GM12878 (cell line): ENCODE results near the gene CEP68. TPM values are rescaled to one million over a fixed set of nuclear protein-coding genes. Genes with fewer than 3 reads are reported as not detected.

Experiments used
- ATAC-seq: fragments of 200-7000 bp; cut with Tn5 transposase; 3 replicates; pipeline ENCODE4 v1.9.1; 2020; ENCODE audit warnings: mild to moderate bottlenecking, moderate library complexity
- BruUV-seq: library from RNA; stranded (reverse); fragments of 400-500 nt; replicated peaks from 2 replicates; lab custom pipeline; 2021; lab: Mats Ljungman, UMichigan
- CTCF ChIA-PET: fragments of 300-600 bp; sonication (Branson Sonifier 250); formaldehyde crosslinking; extraction: SDS; loops from one replicate; lab custom pipeline; 2021; ENCODE audit warnings: inconsistent platforms; lab: Yijun Ruan, JAX
- POLR2A ChIA-PET: fragments of 350-600 bp; formaldehyde crosslinking; extraction: SDS; loops from one replicate; lab custom pipeline; 2021; ENCODE audit warnings: inconsistent platforms; lab: Charles Lee
- RAD21 ChIA-PET: fragments of 300-600 bp; sonication (Branson Sonifier 250); formaldehyde crosslinking; loops from one replicate; lab custom pipeline; 2023; ENCODE audit warnings: antibody characterized with exemption; ENCODE audit not compliant: unreplicated experiment; lab: Charles Lee
- SMC1A ChIA-PET: fragments of 300-600 bp; sonication (Branson Sonifier 250); formaldehyde crosslinking; loops from one replicate; lab custom pipeline; 2023; ENCODE audit not compliant: unreplicated experiment, uncharacterized antibody; lab: Charles Lee
- DNase-seq: peaks from one replicate; pipeline ENCODE4 v3.0.0-alpha.2; 2011; ENCODE audit warnings: low read depth, low spot score
- FAIRE-seq: peaks from 3 replicates; lab custom pipeline; 2011; peaks lifted over from hg19 to GRCh38; lab: Jason Lieb, UNC
- H2AFZ ChIP-seq: 2 replicates; pipeline ENCODE4 v1.6.0; 2011; ENCODE audit warnings: low read depth, low read length, control low read depth; ENCODE audit not compliant: control insufficient read depth
- H3K27ac ChIP-seq: 2 replicates; pipeline ENCODE4 v1.5.1; 2011; ENCODE audit warnings: control low read depth; ENCODE audit not compliant: control insufficient read depth, insufficient read depth
- H3K27me3 ChIP-seq, 2 experiments: replicated peaks in 1 of 2; 2 replicates each; pipeline versions ENCODE4 v1.6.0 to v1.6.1; 2011; ENCODE audit warnings: low read length in 1 of 2; ENCODE audit not compliant: control insufficient read depth in 2 of 2, insufficient read depth in 2 of 2
- H3K36me3 ChIP-seq, 2 experiments: 2 replicates each; pipeline ENCODE4 v1.5.1; 2011; ENCODE audit warnings: low read length in 1 of 2; ENCODE audit not compliant: control insufficient read depth in 2 of 2, insufficient read depth in 2 of 2
- H3K4me1 ChIP-seq: 2 replicates; pipeline ENCODE4 v1.6.1; 2011; ENCODE audit warnings: mild to moderate bottlenecking, low read length, moderate library complexity, mixed read lengths; ENCODE audit not compliant: control insufficient read depth, insufficient read depth
- H3K4me2 ChIP-seq: 2 replicates; pipeline ENCODE4 v1.6.0; 2011; ENCODE audit warnings: control low read depth; ENCODE audit not compliant: control insufficient read depth, insufficient read depth
- H3K4me3 ChIP-seq: fragments of 200-600 bp; sonication (generic); 2 replicates; pipeline ENCODE4 v1.5.1; 2016
- H3K79me2 ChIP-seq: 2 replicates; pipeline ENCODE4 v1.6.0; 2011; ENCODE audit warnings: low read length; ENCODE audit not compliant: control insufficient read depth, insufficient read depth
- H3K9ac ChIP-seq: 2 replicates; pipeline ENCODE4 v1.8.0; 2011; ENCODE audit warnings: low read length, control low read depth, mixed read lengths; ENCODE audit not compliant: control insufficient read depth, insufficient read depth
- H3K9me3 ChIP-seq: replicated peaks from 3 replicates; pipeline ENCODE4 v1.5.1; 2011; ENCODE audit warnings: mild to moderate bottlenecking, low read length; ENCODE audit not compliant: control insufficient read depth, insufficient read depth
- H4K20me1 ChIP-seq: 2 replicates; pipeline ENCODE4 v1.6.0; 2011; ENCODE audit not compliant: control insufficient read depth, insufficient read depth
- CBFB ChIP-seq: IDR thresholded peaks from 2 replicates; pipeline ENCODE4 v1.6.1; 2016; ENCODE audit warnings: antibody characterized with exemption, low read depth
- CREM ChIP-seq: IDR thresholded peaks from 2 replicates; pipeline ENCODE4 v1.6.1; 2014; ENCODE audit warnings: antibody characterized with exemption, low read depth
- IKZF1 ChIP-seq: fragments of 450-650 bp; conservative IDR thresholded peaks from 2 replicates; pipeline ENCODE4 v1.6.1; 2017; ENCODE audit warnings: antibody characterized with exemption, mild to moderate bottlenecking
- IRF4 ChIP-seq: IDR thresholded peaks from 2 replicates; pipeline ENCODE4 v1.6.1; 2011; ENCODE audit warnings: low read depth, low read length
- MLLT1 ChIP-seq: fragments of 450-650 bp; IDR thresholded peaks from 2 replicates; pipeline ENCODE4 v1.6.1; 2016; ENCODE audit warnings: mild to moderate bottlenecking
- MTA2 ChIP-seq: fragments of 450-650 bp; IDR thresholded peaks from 2 replicates; pipeline ENCODE4 v1.6.1; 2016; ENCODE audit warnings: low read depth, mild to moderate bottlenecking, moderate library complexity
- NFYA ChIP-seq: IDR thresholded peaks from 2 replicates; pipeline ENCODE4 v1.6.1; 2011; ENCODE audit warnings: low read depth, mild to moderate bottlenecking, low read length, improper control_type of control experiment, borderline replicate concordance
- TCF12 ChIP-seq: IDR thresholded peaks from 2 replicates; pipeline ENCODE4 v1.6.1; 2011; ENCODE audit warnings: low read depth, mild to moderate bottlenecking, low read length
- WGBS: methylation state at CpG from one replicate; pipeline ENCODE4 v1.1.6; 2016; ENCODE audit warnings: low lambda C conversion rate; ENCODE audit not compliant: insufficient replicate concordance, insufficient coverage; ENCODE audit errors: missing lambda C conversion rate; 5-methylcytosine and 5-hydroxymethylcytosine counted together
- in situ Hi-C: fragments of 300-500 bp; cut with MboI; formaldehyde crosslinking; loops from 9 replicates; pipeline ENCODE4 v1.14.3; 2018; ENCODE audit warnings: mixed read lengths
- intact Hi-C: fragments of 100-400 bp; cut with micrococcal nuclease; formaldehyde crosslinking; loops from one replicate; pipeline ENCODE4 v1.14.2; 2022; ENCODE audit not compliant: unreplicated experiment
- polyA plus RNA-seq, 11 experiments: library from polyadenylated mRNA; depleted of rRNA in 4 of 11; unstranded in 6 of 11; stranded (reverse) in 5 of 11; fragments of >200 nt; fragmentation: Nextera tagmentation in 4 of 11; fragmentation: Illumina TruSeq in 1 of 11; extraction: Ambion mirVana in 4 of 11; extraction: Trizol in 1 of 11; gene quantifications; 1 replicate in 1 of 11; 2 replicates in 10 of 11; pipeline versions ENCODE4 v1.2.1 to v1.2.3, GENCODE V29; 2011 to 2016; ENCODE audit warnings: inconsistent platforms in 2 of 11, missing spikeins in 2 of 11, low read depth in 1 of 11
- total RNA-seq, 4 experiments: library from RNA; depleted of rRNA in 3 of 4; stranded (reverse); fragments of >200 nt in 3 of 4; fragmentation: Illumina TruSeq in 1 of 4; extraction: Trizol in 1 of 4; gene quantifications; 2 replicates each; pipeline versions ENCODE4 v1.2.1 to v1.2.3, GENCODE V29; 2013 to 2021

The CEP68 gene
- total and polyA plus RNA-seq, 10 of the 15 experiments (the other 5 are each of a cell fraction or from before 2014, with no cell fraction given), result 1.1 to 11.1 (median 7.4) TPM

DNA sequence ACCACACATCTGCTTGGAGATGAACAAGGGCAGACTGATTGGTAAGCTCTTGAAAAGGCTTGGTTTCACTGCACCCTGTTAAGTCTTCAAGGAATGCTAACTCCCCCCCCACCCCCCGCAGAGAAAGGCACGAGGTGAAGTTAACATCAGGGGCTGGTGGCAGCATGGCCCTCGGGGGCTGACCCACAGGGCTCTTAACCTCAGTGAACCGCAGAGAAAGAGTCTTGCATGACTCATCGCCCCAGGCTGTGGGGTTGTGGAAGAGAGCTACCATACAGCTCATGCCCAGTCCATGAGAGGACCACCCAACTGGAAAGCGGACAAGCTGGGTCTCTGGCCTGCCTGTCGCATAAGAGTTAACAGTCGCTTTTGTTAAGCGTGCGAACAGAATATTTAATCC is 10.6 kb upstream of the CEP68 start (continued):
- TF ChIP-seq MLLT1, result no peak

DNA sequence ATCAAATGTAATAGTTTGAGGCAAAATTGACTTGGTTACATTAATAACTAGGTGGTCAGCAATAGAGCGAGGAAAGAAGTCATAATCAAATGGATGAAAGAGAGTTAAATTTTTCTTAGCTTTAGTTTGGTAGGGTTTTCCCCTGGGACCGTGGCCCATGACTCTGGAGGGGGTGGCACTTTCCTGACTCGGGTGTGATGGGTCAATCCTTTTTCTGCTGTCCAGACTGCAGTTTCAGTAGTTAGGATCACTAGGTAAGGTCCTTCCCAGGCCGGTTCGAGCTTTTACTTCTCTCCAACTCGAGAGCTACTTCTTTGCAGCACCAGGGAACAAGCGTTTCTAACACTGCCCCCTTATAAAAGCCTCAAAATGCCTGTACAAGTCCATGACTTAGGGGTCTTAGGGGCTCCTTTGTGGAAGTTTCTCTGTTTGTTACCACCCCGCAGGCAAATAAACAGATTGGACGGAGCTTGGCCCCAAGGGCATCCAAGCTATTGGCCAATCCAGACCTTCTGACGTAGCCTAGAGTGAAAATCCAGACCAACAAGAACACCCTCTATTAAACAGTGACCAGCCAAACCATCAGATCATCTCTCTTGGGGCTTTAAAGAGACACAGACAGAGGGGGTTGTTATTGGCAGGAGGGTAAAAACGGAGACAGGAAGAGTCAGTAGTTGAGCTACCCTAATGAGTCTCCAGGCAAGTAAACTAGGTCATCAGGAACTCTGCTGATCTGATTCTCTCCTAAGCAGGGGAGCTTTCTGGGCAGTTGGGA is 9.4 kb upstream of the CEP68 start:
- RAD21 ChIA-PET, result interaction anchor here (0.6 to 0.9 kb wide), 2 partner anchors 8 to 104 kb away, joined by 3 read pairs; no protein-coding TSS in a partner anchor
- Histone ChIP-seq H2AFZ (no peak overlapping the region), H3K4me1 (peaks cover 3% of the 10 kb centered on the region), H3K9me3 (peaks cover 29% of the 10 kb centered on the region), H3K27ac (no peak overlapping the region), H3K4me3 (no peak overlapping the region), H3K79me2 (no peaks in the 10 kb centered on the region), H3K27me3 (no peaks in the 10 kb centered on the region), H3K4me2 (no peak overlapping the region), H3K36me3 (no peaks in the 10 kb centered on the region), H4K20me1 (no peaks in the 10 kb centered on the region), H3K9ac (no peak overlapping the region)
- FAIRE-seq (no peak), DNase-seq (no peak), ATAC-seq (no peak)
- SMC1A ChIA-PET, result interaction anchor here (0.9 to 2.6 kb wide), 6 partner anchors 8 to 132 kb away, joined by 3 to 6 read pairs (median 4); no protein-coding TSS in a partner anchor
- WGBS, result 74% methylated on average over 11 of the region's 11 CpGs
- intact Hi-C loops, result no loop called here
- TF ChIP-seq NFYA (no peak), CREM (no peak), CBFB (no peak), TCF12 (no peak), IKZF1 (no peak), MTA2 (no peak), IRF4 (no peak)
- CTCF ChIA-PET, result interaction anchor here (0.9 to 1.8 kb wide), 4 partner anchors 9 to 460 kb away, joined by 3 to 7 read pairs (median 3); no protein-coding TSS in a partner anchor
- in situ Hi-C loops, result no loop called here
- no TSS peak for BruUV-seq
- POLR2A ChIA-PET, result no interaction called here
